ENCODE data around the gene GADL1.
A peak's percentile ranks its signal among the peaks of the same experiment; 100 is the strongest.

Gene GADL1

GRCh38 chr3:30754426-30754825 lies 140.0 kb downstream of the GADL1 start:
- no peak for TF ChIP-seq TSHZ2 (CRISPR knock-in tag; IDR thresholded peaks at IDR 0.05)
- 0 out of 2 replicates have a peak, but pooled peaks have one; percentile 24 for TF ChIP-seq ISL1 (CRISPR knock-in tag; IDR thresholded peaks at IDR 0.05)
- no peak for ATAC-seq

DNA sequence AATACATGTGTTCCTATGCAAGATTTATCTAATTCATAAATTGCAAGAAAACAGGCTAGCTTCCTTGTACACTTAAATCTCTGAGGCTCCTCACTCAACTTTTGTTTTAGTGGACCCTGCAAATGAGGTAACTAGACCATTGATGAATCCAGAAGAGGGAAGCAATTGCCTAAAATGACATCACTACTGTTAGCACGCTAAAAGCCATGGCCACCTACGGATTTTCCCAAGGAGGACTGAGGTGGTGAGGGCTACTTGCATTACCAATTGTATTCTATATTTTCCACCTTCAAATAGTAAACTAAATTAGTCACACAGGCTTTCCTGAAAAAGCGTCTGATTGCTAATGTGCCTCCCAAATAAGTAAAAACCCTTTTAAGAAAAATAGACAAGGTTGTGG lies 140.7 kb downstream of the GADL1 start:
- no peak for ATAC-seq
- TF ChIP-seq TSHZ2 (CRISPR knock-in tag; IDR thresholded peaks at IDR 0.05) = no peak
- TF ChIP-seq ARNTL (CRISPR knock-in tag; IDR thresholded peaks at IDR 0.05; ENCODE audit: borderline replicate concordance, low read depth) = no peak
- TF ChIP-seq, protein P1, sequence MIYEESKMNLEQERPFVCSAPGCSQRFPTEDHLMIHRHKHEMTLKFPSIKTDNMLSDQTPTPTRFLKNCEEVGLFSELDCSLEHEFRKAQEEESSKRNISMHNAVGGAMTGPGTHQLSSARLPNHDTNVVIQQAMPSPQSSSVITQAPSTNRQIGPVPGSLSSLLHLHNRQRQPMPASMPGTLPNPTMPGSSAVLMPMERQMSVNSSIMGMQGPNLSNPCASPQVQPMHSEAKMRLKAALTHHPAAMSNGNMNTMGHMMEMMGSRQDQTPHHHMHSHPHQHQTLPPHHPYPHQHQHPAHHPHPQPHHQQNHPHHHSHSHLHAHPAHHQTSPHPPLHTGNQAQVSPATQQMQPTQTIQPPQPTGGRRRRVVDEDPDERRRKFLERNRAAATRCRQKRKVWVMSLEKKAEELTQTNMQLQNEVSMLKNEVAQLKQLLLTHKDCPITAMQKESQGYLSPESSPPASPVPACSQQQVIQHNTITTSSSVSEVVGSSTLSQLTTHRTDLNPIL (CRISPR knock-in tag; IDR thresholded peaks at IDR 0.05; ENCODE audit: low read depth) = no peak
- no peak for TF ChIP-seq ESRRG (CRISPR knock-in tag; IDR thresholded peaks at IDR 0.05)
- TF ChIP-seq ZNF8 (CRISPR knock-in tag; IDR thresholded peaks at IDR 0.05) = no peak
- TF ChIP-seq GLIS3 (CRISPR knock-in tag; IDR thresholded peaks at IDR 0.05) = no peak
- no peak for TF ChIP-seq POU6F1 (CRISPR knock-in tag; IDR thresholded peaks at IDR 0.05; ENCODE audit: borderline replicate concordance, low read depth)
- no peak for TF ChIP-seq ZNF565 (CRISPR knock-in tag; conservative IDR thresholded peaks at IDR 0.05; ENCODE audit: low read depth)
- TF ChIP-seq PPARA (CRISPR knock-in tag; IDR thresholded peaks at IDR 0.05; ENCODE audit: borderline replicate concordance) = no peak
- TF ChIP-seq ZFP30 (CRISPR knock-in tag; IDR thresholded peaks at IDR 0.05) = no peak
- TF ChIP-seq TOX (CRISPR knock-in tag; IDR thresholded peaks at IDR 0.05; ENCODE audit: borderline replicate concordance) = no peak
- TF ChIP-seq CSDC2 (CRISPR knock-in tag; IDR thresholded peaks at IDR 0.05) = no peak
- no peak for TF ChIP-seq CSRNP3 (CRISPR knock-in tag; IDR thresholded peaks at IDR 0.05)
- no peak for TF ChIP-seq ZC3H10 (CRISPR knock-in tag; IDR thresholded peaks at IDR 0.05)

DNA sequence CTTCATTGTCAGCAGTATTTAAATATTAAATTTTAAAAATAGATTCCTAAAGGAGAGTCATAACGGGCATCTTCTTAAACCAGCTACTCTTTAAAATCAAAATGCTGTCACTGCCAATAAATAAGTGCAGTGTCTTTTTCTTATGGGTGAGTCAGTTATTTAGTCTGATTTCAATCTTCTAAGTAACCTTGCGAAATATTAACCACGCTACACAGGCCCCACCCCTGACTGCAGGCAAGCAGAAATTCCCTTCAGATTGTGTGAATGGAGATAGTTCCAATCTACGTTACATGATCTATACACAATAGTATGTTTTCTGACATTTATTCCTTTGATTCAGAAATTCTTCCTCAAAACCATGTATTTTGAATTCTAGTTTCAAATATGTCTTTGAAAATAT lies 141.5 kb downstream of the GADL1 start:
- ATAC-seq = peak; percentile 50; the same call in 2 of the 3 replicates
- no peak for TF ChIP-seq TCF4 (CRISPR knock-in tag; IDR thresholded peaks at IDR 0.05; ENCODE audit: borderline replicate concordance)
- TF ChIP-seq BACH2 (CRISPR knock-in tag; IDR thresholded peaks at IDR 0.05; ENCODE audit: borderline replicate concordance) = no peak
- TF ChIP-seq ISL1 (CRISPR knock-in tag; IDR thresholded peaks at IDR 0.05) = peak; percentile 85

- TF ChIP-seq ESRRG (CRISPR knock-in tag; IDR thresholded peaks at IDR 0.05) (no peak), TSHZ2 (CRISPR knock-in tag; IDR thresholded peaks at IDR 0.05) (no peak), CSRNP3 (CRISPR knock-in tag; IDR thresholded peaks at IDR 0.05) (no peak)
- TF ChIP-seq, protein P1 (CRISPR knock-in tag; IDR thresholded peaks at IDR 0.05; ENCODE audit: low read depth) = no peak
- no peak for ATAC-seq
These were observed 142.0 kb downstream of the GADL1 start for GRCh38 chr3:30752491-30752890.

All from SK-N-SH treated with all-trans-retinoic acid at 6 μM for 48 hours (cell line).